Caco-2 (cell line): Measurements from ENCODE around the gene PDCD11. TPM values are rescaled to one million over a fixed set of nuclear protein-coding genes. Genes with fewer than 3 reads are reported as not detected.

Experiments
- BruUV-seq: library from RNA; stranded (reverse); fragments of 400-500 nt; replicated peaks from 2 replicates; lab custom pipeline; 2021; lab: Mats Ljungman, UMichigan
- CTCF ChIA-PET: fragments of 300-600 bp; sonication (Branson Sonifier 250); formaldehyde crosslinking; loops from one replicate; lab custom pipeline; 2022; ENCODE audit warnings: antibody characterized with exemption; lab: Charles Lee
- POLR2A ChIA-PET: fragments of 300-600 bp; sonication (Branson Sonifier 250); formaldehyde crosslinking; loops from one replicate; lab custom pipeline; 2022; ENCODE audit warnings: antibody characterized with exemption; lab: Charles Lee
- DNase-seq, 2 experiments: peaks; one replicate each; pipeline versions ENCODE4 v3.0.0 to v3.0.0-alpha.2; 2020 to 2022
- H3K27me3 ChIP-seq: replicated peaks from 2 replicates; pipeline ENCODE4 v1.6.0; 2011; ENCODE audit warnings: low read length; ENCODE audit not compliant: control insufficient read depth, insufficient read depth
- H3K36me3 ChIP-seq: 2 replicates; pipeline ENCODE4 v1.5.1; 2011; ENCODE audit warnings: low read length; ENCODE audit not compliant: control insufficient read depth, insufficient read depth
- H3K4me1 ChIP-seq: fragments of 250-450 bp; sonication (Bioruptor Pico); 2 replicates; pipeline ENCODE4 v1.5.1; 2020; ENCODE audit warnings: mild to moderate bottlenecking
- H3K4me3 ChIP-seq: 2 replicates; pipeline ENCODE4 v1.5.1; 2011; ENCODE audit warnings: low read depth, mild to moderate bottlenecking, control low read depth, low read length
- H3K9me3 ChIP-seq: fragments of 250-450 bp; sonication (Bioruptor Pico); 2 replicates; pipeline ENCODE4 v1.5.1; 2020; ENCODE audit warnings: mild to moderate bottlenecking, moderate library complexity
- H3K27ac Mint-ChIP-seq: one replicate; pipeline ENCODE4 v1.8.0; 2022; ENCODE audit warnings: mixed read lengths; ENCODE audit not compliant: unreplicated experiment
- H3K27me3 Mint-ChIP-seq: one replicate; pipeline ENCODE4 v1.8.0; 2022; ENCODE audit warnings: mixed read lengths; ENCODE audit not compliant: insufficient read depth, unreplicated experiment
- H3K36me3 Mint-ChIP-seq: one replicate; pipeline ENCODE4 v1.8.0; 2022; ENCODE audit warnings: mild to moderate bottlenecking, mixed read lengths; ENCODE audit not compliant: insufficient read depth, unreplicated experiment
- H3K4me1 Mint-ChIP-seq: one replicate; pipeline ENCODE4 v1.8.0; 2022; ENCODE audit warnings: low read depth, mixed read lengths; ENCODE audit not compliant: unreplicated experiment
- H3K4me3 Mint-ChIP-seq: one replicate; pipeline ENCODE4 v1.8.0; 2022; ENCODE audit warnings: mild to moderate bottlenecking, moderate library complexity, mixed read lengths; ENCODE audit not compliant: unreplicated experiment
- H3K9me3 Mint-ChIP-seq: one replicate; pipeline ENCODE4 v1.8.0; 2022; ENCODE audit warnings: mixed read lengths; ENCODE audit not compliant: unreplicated experiment
- CTCF ChIP-seq, 2 experiments: fragments of 200-600 bp in 1 of 2; IDR thresholded peaks; 1 replicate in 1 of 2; 2 replicates in 1 of 2; pipeline versions ENCODE4 v1.5.1 to v1.8.0; 2011 to 2022; ENCODE audit warnings: antibody characterized with exemption in 1 of 2, control low read depth in 1 of 2, inconsistent platforms in 1 of 2, low read depth in 1 of 2, low read length in 1 of 2, mild to moderate bottlenecking in 1 of 2, moderate library complexity in 1 of 2; ENCODE audit not compliant: insufficient read depth in 1 of 2, severe bottlenecking in 1 of 2, unreplicated experiment in 1 of 2
- intact Hi-C: fragments of 100-400 bp; cut with micrococcal nuclease; formaldehyde crosslinking; loops from one replicate; pipeline ENCODE4 v1.10.0; 2022; ENCODE audit not compliant: unreplicated experiment
- total RNA-seq: library from RNA; stranded (reverse); gene quantifications from 2 replicates; pipeline ENCODE4 v1.2.3, GENCODE V29; 2022

Gene PDCD11
- total RNA-seq, 1 experiment from 2014 or later = 55.3 TPM

- CTCF ChIA-PET = interaction anchor here (0.6 kb wide), 2 partner anchors 18 to 41 kb away, joined by 3 to 5 read pairs; no protein-coding TSS in a partner anchor
Measured at GRCh38 chr10:103458720-103459119, 62.3 kb downstream of the PDCD11 start, which contains the start of gene CALHM1. TSS of gene CALHM1 (minus strand) at chr10:103458900. CDS start at chr10:103458751, 149 bp downstream.

GRCh38 chr10:103459615-103460014 lies 63.2 kb downstream of the PDCD11 start:
- ChIA-PET CTCF (no interaction called here), POLR2A (no interaction called here)
- BruUV-seq = no TSS peak
- Histone ChIP-seq H3K4me1 (no peaks in the 10 kb centered on the region), H3K4me3 (no peak overlapping the region), H3K27me3 (no peaks in the 10 kb centered on the region), H3K9me3 (no peaks in the 10 kb centered on the region), H3K36me3 (no peaks in the 10 kb centered on the region)
- TF ChIP-seq CTCF (IDR thresholded peaks at IDR 0.05; ENCODE audit: insufficient read depth in 1 of 2, low read depth in 1 of 2, low read length in 1 of 2, severe bottlenecking in 1 of 2, unreplicated experiment in 1 of 2) = no peak
- Mint-ChIP-seq H3K9me3 (no peaks in the 10 kb centered on the region), H3K27ac (no peak overlapping the region), H3K27me3 (no peaks in the 10 kb centered on the region), H3K4me3 (no peak overlapping the region), H3K36me3 (no peaks in the 10 kb centered on the region), H3K4me1 (no peaks in the 10 kb centered on the region)
- DNase-seq = no peak
- intact Hi-C loops = no loop called here

More at GRCh38 chr10:103458720-103459119, 62.3 kb downstream of the PDCD11 start, which contains the start of gene CALHM1:
- H3K9me3 Mint-ChIP-seq = no peaks in the 10 kb centered on the region
- no peaks in the 10 kb centered on the region for H3K27me3 Mint-ChIP-seq
- POLR2A ChIA-PET = interaction anchor here (0.6 kb wide), 1 partner anchor 63 kb away, joined by 4 read pairs; the partner anchor contains the start of gene ATP5MK
- H3K4me3 Mint-ChIP-seq = no peak within 1 kb of the TSS
- no peak within 1 kb of the TSS for H3K4me3 ChIP-seq
- no peaks in the 10 kb centered on the region for H3K27me3 ChIP-seq
- BruUV-seq = no TSS peak
- H3K4me1 Mint-ChIP-seq = no peaks in the 10 kb centered on the region
- no peaks in the 10 kb centered on the region for H3K9me3 ChIP-seq
- intact Hi-C loops = no loop called here
- H3K36me3 ChIP-seq = no peaks in the 10 kb centered on the region
- no peaks in the 10 kb centered on the region for H3K4me1 ChIP-seq
- no peak for TF ChIP-seq CTCF (IDR thresholded peaks at IDR 0.05; ENCODE audit: insufficient read depth in 1 of 2, low read depth in 1 of 2, low read length in 1 of 2, severe bottlenecking in 1 of 2, unreplicated experiment in 1 of 2)
- no peak within 1 kb of the TSS for H3K27ac Mint-ChIP-seq
- DNase-seq = peak; percentile 59 to 66
- H3K36me3 Mint-ChIP-seq = no peaks in the 10 kb centered on the region

GRCh38 chr10:103463499-103463898 lies 67.1 kb downstream of the PDCD11 start:
- Mint-ChIP-seq H3K9me3 (no peaks in the 10 kb centered on the region), H3K36me3 (no peaks in the 10 kb centered on the region)
- no peaks in the 10 kb centered on the region for H3K36me3 ChIP-seq

More at GRCh38 chr10:103463499-103463898, 67.1 kb downstream of the PDCD11 start:
- no peak for DNase-seq
- H3K9me3 ChIP-seq = no peaks in the 10 kb centered on the region
- ChIA-PET CTCF (no interaction called here), POLR2A (no interaction called here)
- no peaks in the 10 kb centered on the region for H3K4me1 ChIP-seq
- TF ChIP-seq CTCF (IDR thresholded peaks at IDR 0.05; ENCODE audit: insufficient read depth in 1 of 2, low read depth in 1 of 2, low read length in 1 of 2, severe bottlenecking in 1 of 2, unreplicated experiment in 1 of 2) = no peak
- H3K4me3 ChIP-seq = no peak overlapping the region
- no peaks in the 10 kb centered on the region for H3K27me3 Mint-ChIP-seq
- BruUV-seq = no TSS peak
- H3K4me1 Mint-ChIP-seq = peaks cover 7% of the 10 kb centered on the region
- no peak overlapping the region for H3K27ac Mint-ChIP-seq
- intact Hi-C loops = no loop called here
- H3K27me3 ChIP-seq = no peaks in the 10 kb centered on the region
- no peak overlapping the region for H3K4me3 Mint-ChIP-seq
